ENCODE measurements around the gene TMEM273. TPM values are rescaled to one million over a fixed set of nuclear protein-coding genes. Genes with fewer than 3 reads are reported as not detected.

Gene TMEM273
- total RNA-seq, 1 experiment from 2014 or later, result 0.09 TPM

GRCh38 chr10:49170632-49171325 lies 17.4 kb downstream of the TMEM273 start:
- CTCF ChIA-PET, result interaction anchor here (1.2 to 2.7 kb wide), 2 partner anchors 9 to 348 kb away, joined by 3 to 7 read pairs; no protein-coding TSS in a partner anchor
- H3K36me3 Mint-ChIP-seq, result no peaks in the 10 kb centered on the region
- no peak for ATAC-seq

GRCh38 chr10:49169776-49170175 lies 18.4 kb downstream of the TMEM273 start:
- H3K27ac Mint-ChIP-seq, result no peak overlapping the region
- ATAC-seq, result no peak
- POLR2A ChIA-PET, result no interaction called here
- H3K4me1 Mint-ChIP-seq, result peaks cover 8% of the 10 kb centered on the region; the same call in 1 of the 2 replicates
- H3K27me3 Mint-ChIP-seq (ENCODE audit: low read depth), result no peaks in the 10 kb centered on the region; the same call in 1 of the 2 replicates
- no peaks in the 10 kb centered on the region for H3K36me3 Mint-ChIP-seq
- H3K4me3 Mint-ChIP-seq, result no peak overlapping the region
- CTCF ChIA-PET, result interaction anchor here (1.2 kb wide), 1 partner anchor 349 kb away, joined by 3 read pairs; no protein-coding TSS in a partner anchor
- DNase-seq (ENCODE audit: low spot score), result no peak
- TF ChIP-seq ZNF425 (CRISPR knock-in tag; conservative IDR thresholded peaks at IDR 0.05), result no peak
- TF ChIP-seq FOXK1 (CRISPR knock-in tag; IDR thresholded peaks at IDR 0.05), result no peak
- no peak for TF ChIP-seq NFE2L1 (CRISPR knock-in tag; IDR thresholded peaks at IDR 0.05)
- TF ChIP-seq GABPB1 (CRISPR knock-in tag; IDR thresholded peaks at IDR 0.05), result no peak
- no peak for TF ChIP-seq MXD4 (CRISPR knock-in tag; IDR thresholded peaks at IDR 0.05; ENCODE audit: borderline replicate concordance)
- no peak for TF ChIP-seq ESRRA (CRISPR knock-in tag; IDR thresholded peaks at IDR 0.05; ENCODE audit: borderline replicate concordance)
- TF ChIP-seq NR2C2 (CRISPR knock-in tag; IDR thresholded peaks at IDR 0.05), result no peak
- TF ChIP-seq ZNF263 (CRISPR knock-in tag; IDR thresholded peaks at IDR 0.05; ENCODE audit: low read depth), result no peak
- TF ChIP-seq TCF7 (CRISPR knock-in tag; IDR thresholded peaks at IDR 0.05; ENCODE audit: low read depth), result no peak
- TF ChIP-seq ZNF121 (CRISPR knock-in tag; IDR thresholded peaks at IDR 0.05), result no peak
- TF ChIP-seq ZNF512 (CRISPR knock-in tag; IDR thresholded peaks at IDR 0.05; ENCODE audit: borderline replicate concordance), result no peak
- no peaks in the 10 kb centered on the region for H3K9me3 Mint-ChIP-seq

More at GRCh38 chr10:49170632-49171325, 17.4 kb downstream of the TMEM273 start:
- POLR2A ChIA-PET, result no interaction called here
- no peak for DNase-seq (ENCODE audit: low spot score)
- no peak for TF ChIP-seq EMX1 (CRISPR knock-in tag; IDR thresholded peaks at IDR 0.05)
- TF ChIP-seq PRDM15 (CRISPR knock-in tag; IDR thresholded peaks at IDR 0.05), result no peak
- no peak for TF ChIP-seq SMAD3 (CRISPR knock-in tag; IDR thresholded peaks at IDR 0.05; ENCODE audit: borderline replicate concordance)
- Mint-ChIP-seq H3K27ac (no peak overlapping the region), H3K4me1 (peaks cover 12% of the 10 kb centered on the region; the same call in 1 of the 2 replicates), H3K9me3 (no peaks in the 10 kb centered on the region), H3K27me3 (ENCODE audit: low read depth) (no peaks in the 10 kb centered on the region; the same call in 1 of the 2 replicates), H3K4me3 (no peak overlapping the region)
